GM12865 (cell line): ENCODE measurements around the gene ALLC.

Experiments used
- DNase-seq: peaks from one replicate; pipeline ENCODE4 v3.0.0; 2010; ENCODE audit warnings: low read depth
- H3K4me3 ChIP-seq: 2 replicates; pipeline ENCODE4 v1.5.1; 2011; ENCODE audit warnings: mild to moderate bottlenecking, low read depth, low read length, control low read depth
- CTCF ChIP-seq: IDR thresholded peaks from 2 replicates; pipeline ENCODE4 v1.5.1; 2011; ENCODE audit warnings: low read length, control low read depth, low read depth, inconsistent platforms; ENCODE audit not compliant: insufficient read depth; ENCODE audit errors: missing control alignments

Gene ALLC

DNA sequence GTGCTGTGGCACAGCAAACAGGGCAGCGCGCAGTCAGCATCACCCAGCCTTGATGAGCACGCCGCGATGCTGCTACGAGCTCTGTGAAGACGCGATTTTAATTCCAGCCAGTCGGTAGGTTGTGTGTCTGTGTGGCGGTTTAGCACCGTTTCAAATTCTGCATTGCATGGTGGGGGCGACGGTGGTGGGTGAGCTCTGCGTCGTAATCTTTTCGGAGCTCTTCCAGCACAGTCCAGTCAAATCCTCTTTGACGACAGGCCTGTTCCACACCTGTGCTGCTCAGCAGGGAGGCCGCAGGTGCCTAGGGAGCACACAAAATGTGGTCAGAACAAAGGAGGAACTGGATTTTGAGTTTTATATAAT is 8.6 kb downstream of the ALLC start:
- DNase-seq: no peak
- H3K4me3 ChIP-seq: no peak overlapping the region
- TF ChIP-seq CTCF: no peak

- no peak for TF ChIP-seq CTCF
- DNase-seq: peak; percentile 90
- no peak overlapping the region for H3K4me3 ChIP-seq
These were observed 9.2 kb downstream of the ALLC start for GRCh38 chr2:3667151-3667631.

- H3K4me3 ChIP-seq: no peak overlapping the region
- DNase-seq: no peak
- no peak for TF ChIP-seq CTCF
These were observed 11.7 kb downstream of the ALLC start for GRCh38 chr2:3669656-3670055.

DNA sequence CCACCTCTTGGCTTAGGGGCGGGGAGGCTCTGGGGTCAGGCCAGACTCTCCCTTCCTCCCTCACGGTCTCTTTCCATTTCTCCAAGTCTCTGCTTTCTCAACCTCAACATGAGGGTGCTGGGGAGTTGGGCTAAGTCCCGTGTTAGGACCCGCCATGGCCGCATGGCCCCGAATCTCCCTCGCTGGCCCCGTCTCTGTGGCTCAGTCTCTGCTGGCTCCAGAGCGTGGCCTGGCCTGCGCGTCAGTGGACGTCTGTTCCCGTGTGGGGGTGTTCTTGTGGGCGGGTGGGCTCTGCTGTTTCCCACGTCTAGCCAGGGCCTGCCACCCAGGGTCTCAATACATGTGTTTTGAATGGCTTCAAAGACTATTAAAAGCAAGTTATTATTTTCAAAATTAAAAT is 12.4 kb downstream of the ALLC start:
- no peak overlapping the region for H3K4me3 ChIP-seq
- no peak for DNase-seq
- no peak for TF ChIP-seq CTCF

DNA sequence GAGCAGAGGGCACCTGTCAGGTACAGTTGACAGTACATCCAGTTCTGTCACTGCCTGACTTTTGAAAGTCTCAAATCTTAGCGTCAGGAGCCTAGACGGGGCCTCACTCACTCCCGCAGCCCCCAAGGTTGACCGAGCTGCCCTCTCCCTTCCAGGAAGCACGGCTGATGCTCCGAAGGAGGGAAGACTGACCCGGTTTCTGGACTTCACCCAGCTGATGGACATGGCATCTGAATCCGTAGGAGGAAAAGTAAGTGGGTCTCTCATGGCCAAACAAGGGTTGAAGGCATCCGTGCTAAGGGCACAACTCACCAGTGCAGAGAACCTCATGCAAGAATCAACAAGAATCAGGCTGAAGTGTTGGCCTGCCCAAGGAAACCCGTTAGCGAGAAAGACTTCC is 12.9 kb downstream of the ALLC start:
- no peak overlapping the region for H3K4me3 ChIP-seq
- DNase-seq: no peak
- no peak for TF ChIP-seq CTCF

DNA sequence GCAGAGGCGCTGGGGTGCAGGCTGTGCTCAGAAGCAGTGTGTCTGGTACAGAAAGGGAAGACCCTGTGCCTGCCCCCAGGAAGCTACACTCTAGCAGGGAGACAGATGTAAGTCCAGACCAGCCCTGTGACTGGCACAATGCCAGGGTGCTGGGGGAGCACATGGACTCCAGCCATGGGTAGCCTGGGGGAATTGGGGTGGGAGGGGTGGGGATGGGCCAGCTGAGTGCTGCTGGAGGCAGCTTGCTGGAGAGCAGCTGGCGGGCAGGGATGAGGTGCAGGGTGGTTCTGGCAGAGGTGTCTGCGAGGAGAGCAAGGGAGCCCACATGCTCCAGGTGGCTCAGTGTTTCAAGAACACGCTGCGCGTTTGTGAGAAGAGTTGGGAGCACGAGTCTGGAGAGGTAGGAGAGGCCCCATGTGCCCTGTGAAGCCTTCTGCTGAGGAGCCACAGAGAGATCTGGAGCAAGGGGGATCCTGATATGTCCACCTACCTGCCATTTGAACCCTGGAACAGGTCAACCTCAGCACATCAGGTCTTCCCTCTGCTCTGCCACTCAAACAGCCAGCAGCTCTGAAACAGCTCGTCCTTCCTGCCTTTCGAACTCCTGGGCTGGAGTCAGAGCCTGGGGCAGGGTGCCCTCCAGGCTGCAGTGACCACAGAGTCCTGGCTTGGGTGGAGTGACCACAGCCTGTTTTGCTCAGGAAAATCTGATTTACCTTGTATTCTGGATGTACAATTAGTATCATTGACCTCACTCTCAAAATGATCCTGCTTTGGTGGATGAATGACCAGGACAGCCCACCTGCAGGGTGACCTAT is 15.1 kb downstream of the ALLC start:
- no peak overlapping the region for H3K4me3 ChIP-seq
- no peak for TF ChIP-seq CTCF
- no peak for DNase-seq
